ENCODE data around the gene TPD52L2. TPM values are rescaled to one million over a fixed set of nuclear protein-coding genes. Genes with fewer than 3 reads are reported as not detected.

Gene TPD52L2
- polyA plus RNA-seq, 2 of the 4 experiments (the other 2 are of a cell fraction): 86.3 to 99.0 TPM

DNA sequence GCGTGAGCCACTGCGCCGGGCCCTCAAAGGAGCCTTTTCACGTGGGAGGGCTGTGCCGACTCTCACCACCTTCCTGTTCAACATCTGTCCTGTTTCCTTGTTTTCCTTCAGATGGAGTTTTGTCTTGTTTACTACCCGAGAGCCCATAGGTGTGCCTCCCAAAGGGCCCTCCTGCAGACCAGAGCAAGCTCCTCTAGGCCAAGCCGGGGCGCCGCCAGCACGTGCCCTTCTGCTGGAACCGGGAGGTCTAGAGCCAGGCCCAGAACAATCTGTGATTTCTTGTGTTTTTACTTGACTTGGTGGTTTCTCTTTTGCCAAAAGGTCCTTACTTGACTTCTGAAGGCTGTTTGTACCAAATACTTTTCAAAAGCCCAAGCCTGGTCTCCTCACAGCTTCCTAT is 21.9 kb downstream of the TPD52L2 start:
- no peak for DNase-seq (ENCODE audit: low read depth in 1 of 2, low spot score in 1 of 2)
- Histone ChIP-seq H3K4me2 (no peak overlapping the region), H3K4me1 (no peaks in the 10 kb centered on the region), H3K27ac (no peak overlapping the region), H3K4me3 (no peak overlapping the region), H3K9me3 (no peaks in the 10 kb centered on the region)
- 95% methylated on average over 11 of the region's 11 CpGs for WGBS (ENCODE audit: missing lambda C conversion rate)
- ChIA-PET CTCF (interaction anchor here (1.0 to 1.4 kb wide), 2 partner anchors 94 to 152 kb away, joined by 4 read pairs; partner anchors contain the start of gene PRPF6), POLR2A (interaction anchor here (1.9 kb wide), 1 partner anchor 22 kb away, joined by 5 read pairs; the partner anchor contains the start of gene TPD52L2)
- FAIRE-seq: no peak
- TF ChIP-seq RCOR1 (IDR thresholded peaks at IDR 0.05; ENCODE audit: low read depth, low read length) (no peak), HOXA7 (CRISPR knock-in tag; IDR thresholded peaks at IDR 0.05) (no peak), JUN (IDR thresholded peaks at IDR 0.05) (no peak), POLR2AphosphoS2 (conservative IDR thresholded peaks at IDR 0.05; ENCODE audit: low read length) (no peak), CHD4 (IDR thresholded peaks at IDR 0.05; ENCODE audit: borderline replicate concordance) (no peak), RNF2 (IDR thresholded peaks at IDR 0.05; ENCODE audit: borderline replicate concordance, low read depth) (no peak), ZSCAN20 (CRISPR knock-in tag; IDR thresholded peaks at IDR 0.05) (no peak), SREBF2 (IDR thresholded peaks at IDR 0.05) (no peak), FOSL2 (IDR thresholded peaks at IDR 0.05) (no peak), FOSL2 (CRISPR knock-in tag; IDR thresholded peaks at IDR 0.05) (no peak), POLR2A (IDR thresholded peaks at IDR 0.05; ENCODE audit: low read length) (no peak)
- TF ChIP-seq, protein P1, sequence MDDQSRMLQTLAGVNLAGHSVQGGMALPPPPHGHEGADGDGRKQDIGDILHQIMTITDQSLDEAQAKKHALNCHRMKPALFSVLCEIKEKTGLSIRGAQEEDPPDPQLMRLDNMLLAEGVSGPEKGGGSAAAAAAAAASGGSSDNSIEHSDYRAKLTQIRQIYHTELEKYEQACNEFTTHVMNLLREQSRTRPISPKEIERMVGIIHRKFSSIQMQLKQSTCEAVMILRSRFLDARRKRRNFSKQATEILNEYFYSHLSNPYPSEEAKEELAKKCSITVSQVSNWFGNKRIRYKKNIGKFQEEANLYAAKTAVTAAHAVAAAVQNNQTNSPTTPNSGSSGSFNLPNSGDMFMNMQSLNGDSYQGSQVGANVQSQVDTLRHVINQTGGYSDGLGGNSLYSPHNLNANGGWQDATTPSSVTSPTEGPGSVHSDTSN (IDR thresholded peaks at IDR 0.05): no peak
- TF ChIP-seq, protein P2, sequence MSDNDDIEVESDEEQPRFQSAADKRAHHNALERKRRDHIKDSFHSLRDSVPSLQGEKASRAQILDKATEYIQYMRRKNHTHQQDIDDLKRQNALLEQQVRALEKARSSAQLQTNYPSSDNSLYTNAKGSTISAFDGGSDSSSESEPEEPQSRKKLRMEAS (IDR thresholded peaks at IDR 0.05): no peak
- TF ChIP-seq, protein P3, sequence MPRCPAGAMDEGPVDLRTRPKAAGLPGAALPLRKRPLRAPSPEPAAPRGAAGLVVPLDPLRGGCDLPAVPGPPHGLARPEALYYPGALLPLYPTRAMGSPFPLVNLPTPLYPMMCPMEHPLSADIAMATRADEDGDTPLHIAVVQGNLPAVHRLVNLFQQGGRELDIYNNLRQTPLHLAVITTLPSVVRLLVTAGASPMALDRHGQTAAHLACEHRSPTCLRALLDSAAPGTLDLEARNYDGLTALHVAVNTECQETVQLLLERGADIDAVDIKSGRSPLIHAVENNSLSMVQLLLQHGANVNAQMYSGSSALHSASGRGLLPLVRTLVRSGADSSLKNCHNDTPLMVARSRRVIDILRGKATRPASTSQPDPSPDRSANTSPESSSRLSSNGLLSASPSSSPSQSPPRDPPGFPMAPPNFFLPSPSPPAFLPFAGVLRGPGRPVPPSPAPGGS (IDR thresholded peaks at IDR 0.05): no peak
- TF ChIP-seq, protein P4, sequence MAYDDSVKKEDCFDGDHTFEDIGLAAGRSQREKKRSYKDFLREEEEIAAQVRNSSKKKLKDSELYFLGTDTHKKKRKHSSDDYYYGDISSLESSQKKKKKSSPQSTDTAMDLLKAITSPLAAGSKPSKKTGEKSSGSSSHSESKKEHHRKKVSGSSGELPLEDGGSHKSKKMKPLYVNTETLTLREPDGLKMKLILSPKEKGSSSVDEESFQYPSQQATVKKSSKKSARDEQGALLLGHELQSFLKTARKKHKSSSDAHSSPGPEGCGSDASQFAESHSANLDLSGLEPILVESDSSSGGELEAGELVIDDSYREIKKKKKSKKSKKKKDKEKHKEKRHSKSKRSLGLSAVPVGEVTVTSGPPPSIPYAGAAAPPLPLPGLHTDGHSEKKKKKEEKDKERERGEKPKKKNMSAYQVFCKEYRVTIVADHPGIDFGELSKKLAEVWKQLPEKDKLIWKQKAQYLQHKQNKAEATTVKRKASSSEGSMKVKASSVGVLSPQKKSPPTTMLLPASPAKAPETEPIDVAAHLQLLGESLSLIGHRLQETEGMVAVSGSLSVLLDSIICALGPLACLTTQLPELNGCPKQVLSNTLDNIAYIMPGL (CRISPR knock-in tag; IDR thresholded peaks at IDR 0.05; ENCODE audit: borderline replicate concordance): no peak
- no peak for ATAC-seq

DNA sequence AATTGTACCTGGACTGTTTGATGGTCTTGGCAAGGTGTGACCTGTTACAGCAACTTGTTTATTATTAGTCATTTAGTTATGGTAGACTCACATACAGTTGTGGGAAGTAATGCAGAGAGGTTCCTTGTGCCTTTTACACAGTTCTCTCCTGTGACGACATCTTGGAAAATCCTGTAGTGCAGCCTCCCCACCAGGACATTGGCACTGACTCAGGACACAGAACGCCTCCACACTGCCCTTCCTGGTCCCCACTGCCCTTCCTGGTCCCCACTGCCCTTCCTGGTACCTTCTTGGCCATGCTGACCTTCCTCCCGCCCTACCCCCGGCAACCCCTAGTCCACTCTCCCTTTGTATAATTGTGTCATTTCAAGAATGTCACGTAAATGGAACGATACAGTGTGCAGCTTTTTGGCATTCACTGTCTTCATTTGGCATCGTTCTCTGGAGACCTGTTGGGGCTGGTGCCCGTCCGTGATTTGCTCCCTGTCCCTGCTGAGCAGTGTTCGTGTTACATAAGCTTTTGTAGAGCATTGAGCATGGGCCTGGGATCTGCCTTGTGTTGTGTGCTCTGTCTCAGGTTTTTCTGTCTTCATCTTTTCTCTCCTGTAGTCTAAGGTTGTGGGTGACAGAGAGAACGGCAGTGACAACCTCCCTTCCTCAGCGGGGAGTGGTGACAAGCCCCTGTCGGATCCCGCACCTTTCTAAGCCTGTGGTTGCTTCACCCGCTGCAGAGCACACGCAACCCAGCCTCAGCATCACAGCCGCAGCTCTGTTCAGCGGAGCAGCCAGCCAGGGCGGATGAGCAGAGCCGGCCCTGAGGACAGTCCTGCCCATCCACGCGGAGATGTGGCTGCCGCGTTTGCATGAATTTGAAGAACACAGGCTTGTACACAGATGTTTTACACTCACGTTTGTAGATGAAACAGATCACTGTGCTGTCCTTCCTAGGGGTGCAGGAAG is 24.5 kb downstream of the TPD52L2 start:
- Histone ChIP-seq H3K27ac (no peak overlapping the region), H3K4me2 (no peak overlapping the region), H3K9me3 (no peaks in the 10 kb centered on the region), H3K4me3 (no peak overlapping the region), H3K4me1 (no peaks in the 10 kb centered on the region)
- FAIRE-seq (no peak), ATAC-seq (no peak), DNase-seq (ENCODE audit: low read depth in 1 of 2, low spot score in 1 of 2) (no peak)
- WGBS (ENCODE audit: missing lambda C conversion rate): 90% methylated on average over 25 of the region's 25 CpGs
- TF ChIP-seq KDM5A (IDR thresholded peaks at IDR 0.05): no peak
- no peak for TF ChIP-seq SMC3 (IDR thresholded peaks at IDR 0.05)
- TF ChIP-seq JUNB (IDR thresholded peaks at IDR 0.05): no peak
- TF ChIP-seq, protein P5, sequence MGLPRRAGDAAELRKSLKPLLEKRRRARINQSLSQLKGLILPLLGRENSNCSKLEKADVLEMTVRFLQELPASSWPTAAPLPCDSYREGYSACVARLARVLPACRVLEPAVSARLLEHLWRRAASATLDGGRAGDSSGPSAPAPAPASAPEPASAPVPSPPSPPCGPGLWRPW (IDR thresholded peaks at IDR 0.05): no peak
- TF ChIP-seq CEBPB (IDR thresholded peaks at IDR 0.05): no peak
- TF ChIP-seq EHF (CRISPR knock-in tag; IDR thresholded peaks at IDR 0.05): no peak
- TF ChIP-seq EHMT2 (IDR thresholded peaks at IDR 0.05; ENCODE audit: low read depth): no peak
- no peak for TF ChIP-seq ZSCAN20 (CRISPR knock-in tag; IDR thresholded peaks at IDR 0.05)
- TF ChIP-seq, protein P1 (IDR thresholded peaks at IDR 0.05): no peak
- TF ChIP-seq HOXB5 (CRISPR knock-in tag; IDR thresholded peaks at IDR 0.05): no peak
- TF ChIP-seq ZC3H11A (IDR thresholded peaks at IDR 0.05): no peak
- no peak for TF ChIP-seq MYC (IDR thresholded peaks at IDR 0.05; ENCODE audit: borderline replicate concordance, low read length)
- no peak for TF ChIP-seq MAZ (IDR thresholded peaks at IDR 0.05; ENCODE audit: borderline replicate concordance, low read depth, low read length)
- no peak for TF ChIP-seq HDAC2 (IDR thresholded peaks at IDR 0.05)
- TF ChIP-seq RFX5 (IDR thresholded peaks at IDR 0.05): no peak
- TF ChIP-seq CHD2 (IDR thresholded peaks at IDR 0.05; ENCODE audit: low read length, partially characterized antibody): no peak
- TF ChIP-seq BHLHE40 (IDR thresholded peaks at IDR 0.05; ENCODE audit: low read depth, low read length): no peak
- TF ChIP-seq NR3C1 (IDR thresholded peaks at IDR 0.05): no peak
- TF ChIP-seq POLR2AphosphoS2 (conservative IDR thresholded peaks at IDR 0.05; ENCODE audit: low read length): no peak
- no peak for TF ChIP-seq JUN (IDR thresholded peaks at IDR 0.05)
- ChIA-PET POLR2A (no interaction called here), CTCF (interaction anchor here (1.2 to 3.0 kb wide), 3 partner anchors 12 to 248 kb away, joined by 3 to 15 read pairs (median 4); no protein-coding TSS in a partner anchor)

Data from A549 (cell line).